Fibroblast of mammary gland (primary cell): ENCODE results near the gene RUSC1.

Experiments
- DNase-seq: peaks from one replicate; pipeline ENCODE4 v3.0.0-alpha.2; 2010; ENCODE audit warnings: low read depth
- H3K4me3 ChIP-seq: 2 replicates; pipeline ENCODE4 v1.5.1; 2011; ENCODE audit warnings: low read depth, mild to moderate bottlenecking, low read length, moderate library complexity; ENCODE audit not compliant: control insufficient read depth
- CTCF ChIP-seq: conservative IDR thresholded peaks from 2 replicates; pipeline ENCODE4 v1.5.1; 2011; ENCODE audit warnings: low read depth, low read length, inconsistent platforms; ENCODE audit not compliant: control insufficient read depth, insufficient read depth

The RUSC1 gene

DNA sequence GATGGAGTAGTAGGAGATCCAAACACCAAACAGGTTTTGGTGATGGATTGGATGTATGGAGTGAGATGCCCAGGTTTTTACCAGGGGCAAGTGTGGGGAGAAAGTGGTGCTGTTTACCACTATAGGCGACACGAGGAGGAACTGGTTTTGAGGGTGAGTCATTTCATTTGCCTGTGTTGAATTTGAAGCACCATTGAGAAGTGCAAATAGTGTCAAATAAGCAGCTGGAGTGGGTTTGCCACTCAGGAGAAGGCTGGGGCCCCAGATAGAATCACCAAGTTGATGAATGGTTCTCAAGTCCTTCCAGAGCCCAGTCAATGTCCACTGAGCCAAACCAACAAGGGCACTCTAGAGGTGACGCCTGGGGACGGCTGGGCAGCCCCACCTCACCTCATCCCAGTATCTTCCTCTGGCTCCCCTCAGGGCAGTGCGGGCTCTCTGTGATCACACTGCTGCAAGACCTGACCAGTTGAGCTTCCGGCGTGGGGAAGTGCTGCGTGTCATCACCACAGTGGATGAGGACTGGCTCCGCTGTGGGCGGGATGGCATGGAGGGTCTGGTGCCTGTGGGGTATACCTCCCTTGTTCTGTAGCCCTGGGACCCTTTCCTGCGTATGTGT, 9.4 kb downstream of the RUSC1 start:
- TF ChIP-seq CTCF = no peak
- H3K4me3 ChIP-seq = no peak overlapping the region
- no peak for DNase-seq

- no peak for DNase-seq
- no peak overlapping the region for H3K4me3 ChIP-seq
- TF ChIP-seq CTCF = no peak
These were observed 14.3 kb downstream of the RUSC1 start for GRCh38 chr1:155334962-155335361.

DNA sequence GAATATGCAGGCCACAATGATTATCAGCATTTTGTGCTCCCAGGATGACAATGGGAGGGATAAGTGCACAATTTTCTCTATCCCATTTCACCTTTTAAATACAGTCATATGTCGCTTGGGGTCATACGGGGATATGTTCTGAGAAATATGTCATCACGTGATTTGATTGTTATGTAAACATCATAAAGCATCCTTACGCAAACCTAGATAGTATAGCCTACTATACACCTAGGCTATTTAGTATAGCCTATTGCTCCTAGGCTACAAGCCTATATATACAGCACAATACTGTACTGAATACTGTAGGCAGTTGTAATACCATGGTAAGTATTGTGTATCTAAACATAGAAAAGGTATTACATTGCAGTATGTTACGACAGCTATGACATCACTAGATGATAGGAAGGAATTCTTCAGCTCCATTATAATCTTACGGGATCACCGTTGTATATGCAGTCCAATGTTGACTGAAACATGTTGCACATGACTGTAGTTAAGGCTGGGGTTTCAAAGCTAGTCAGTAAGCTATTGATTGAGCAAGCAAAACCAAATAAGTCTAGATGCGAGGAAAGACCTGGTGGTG, 18.9 kb downstream of the RUSC1 start:
- no peak for TF ChIP-seq CTCF
- H3K4me3 ChIP-seq = no peak overlapping the region
- DNase-seq = no peak

GRCh38 chr1:155342842-155343241, 22.1 kb downstream of the RUSC1 start:
- TF ChIP-seq CTCF = no peak
- no peak for DNase-seq
- H3K4me3 ChIP-seq = no peak overlapping the region

GRCh38 chr1:155352631-155353030, 31.9 kb downstream of the RUSC1 start:
- no peak for DNase-seq
- TF ChIP-seq CTCF = no peak
- H3K4me3 ChIP-seq = no peak overlapping the region

DNA sequence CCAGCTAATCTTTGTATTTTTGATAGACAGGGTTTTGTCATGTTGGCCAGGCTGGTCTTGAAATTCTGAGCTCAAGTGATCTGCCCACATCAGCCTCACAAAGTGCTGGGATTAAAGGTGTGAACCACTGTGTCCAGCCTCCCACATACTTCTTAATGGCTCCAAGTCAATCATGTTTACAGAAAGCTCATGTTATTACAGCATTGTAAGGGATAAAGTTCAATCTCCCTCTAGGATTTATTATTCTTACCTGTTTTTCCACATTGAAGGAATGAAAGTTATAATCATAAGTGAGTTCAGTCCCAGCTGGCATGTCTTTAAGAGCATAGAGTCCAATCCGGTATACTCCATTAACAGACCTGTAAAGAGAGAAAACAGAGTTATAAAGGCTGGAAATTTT, 39.4 kb downstream of the RUSC1 start:
- no peak for TF ChIP-seq CTCF
- DNase-seq = no peak
- no peak overlapping the region for H3K4me3 ChIP-seq
